HG03457 (cell line): Measurements from ENCODE around the gene FCER1G.

Source experiments
- ATAC-seq: cut with Tn5 transposase; IDR thresholded peaks from one replicate; pipeline ENCODE4 v1.9.1; 2021; ENCODE audit warnings: moderate number of reproducible peaks; ENCODE audit not compliant: unreplicated experiment

The FCER1G gene

GRCh38 chr1:161187311-161187710 lies 27.8 kb upstream of the FCER1G start:
- ATAC-seq: no peak

GRCh38 chr1:161188381-161188780 lies 26.7 kb upstream of the FCER1G start:
- ATAC-seq: no peak

GRCh38 chr1:161189036-161189435 lies 26.1 kb upstream of the FCER1G start:
- ATAC-seq: no peak

GRCh38 chr1:161190962-161191521 lies 24.1 kb upstream of the FCER1G start:
- no peak for ATAC-seq

- ATAC-seq: no peak
Observed at GRCh38 chr1:161191971-161192370, 23.1 kb upstream of the FCER1G start.

GRCh38 chr1:161192476-161193465 lies 22.3 kb upstream of the FCER1G start:
- no peak for ATAC-seq

GRCh38 chr1:161193561-161194235 lies 21.4 kb upstream of the FCER1G start:
- no peak for ATAC-seq

GRCh38 chr1:161195171-161195570 lies 19.9 kb upstream of the FCER1G start:
- ATAC-seq: no peak

- ATAC-seq: no peak
Observed at GRCh38 chr1:161196111-161196510, 19.0 kb upstream of the FCER1G start.

- no peak for ATAC-seq
Observed at GRCh38 chr1:161196521-161197451, 18.3 kb upstream of the FCER1G start.

GRCh38 chr1:161197560-161198193 lies 17.4 kb upstream of the FCER1G start:
- no peak for ATAC-seq

GRCh38 chr1:161198194-161198896 lies 16.8 kb upstream of the FCER1G start:
- no peak for ATAC-seq

GRCh38 chr1:161198897-161199431 lies 16.1 kb upstream of the FCER1G start, which contains the start of gene ADAMTS4:
Gene ADAMTS4 (minus strand): TSS chr1:161199054. CDS start chr1:161198627, 427 bp downstream.
- no peak for ATAC-seq

GRCh38 chr1:161199506-161200139 lies 15.5 kb upstream of the FCER1G start:
- ATAC-seq: no peak

- ATAC-seq: no peak
Observed at GRCh38 chr1:161200421-161200991, 14.6 kb upstream of the FCER1G start.

- ATAC-seq: no peak
Observed at GRCh38 chr1:161200992-161201835, 13.9 kb upstream of the FCER1G start.
